Panc1 (cell line): ENCODE measurements around the gene MXRA8. TPM values are rescaled to one million over a fixed set of nuclear protein-coding genes. Genes with fewer than 3 reads are reported as not detected.

Experiments used
- ATAC-seq: fragments of 200-7000 bp; cut with Tn5 transposase; 2 replicates; pipeline ENCODE4 v1.9.1; 2020; ENCODE audit warnings: mild to moderate bottlenecking, moderate library complexity
- BruUV-seq: library from RNA; stranded (reverse); fragments of 400-500 nt; replicated peaks from 2 replicates; lab custom pipeline; 2021; lab: Mats Ljungman, UMichigan
- CTCF ChIA-PET: fragments of 300-600 bp; sonication (Branson Sonifier 250); formaldehyde crosslinking; loops from one replicate; lab custom pipeline; 2022; ENCODE audit warnings: antibody characterized with exemption; lab: Charles Lee
- POLR2A ChIA-PET: fragments of 300-600 bp; sonication (Branson Sonifier 250); formaldehyde crosslinking; loops from one replicate; lab custom pipeline; 2022; ENCODE audit warnings: antibody characterized with exemption; lab: Charles Lee
- DNase-seq: peaks from one replicate; pipeline ENCODE4 v3.0.0-alpha.2; 2010; ENCODE audit warnings: low read depth, low spot score
- H3K27ac ChIP-seq: 2 replicates; pipeline ENCODE4 v1.5.1; 2011; ENCODE audit warnings: mild to moderate bottlenecking, low read length, inconsistent platforms
- H3K27me3 ChIP-seq: fragments of 200-500 bp; sonication (Bioruptor generic); 2 replicates; pipeline ENCODE4 v1.6.0; 2014; ENCODE audit warnings: low read length, inconsistent platforms; ENCODE audit not compliant: control insufficient read depth, insufficient read depth
- H3K36me3 ChIP-seq: fragments of 200-500 bp; sonication (Bioruptor generic); 2 replicates; pipeline ENCODE4 v1.5.1; 2014; ENCODE audit warnings: inconsistent platforms, mild to moderate bottlenecking, low read length, moderate library complexity; ENCODE audit not compliant: control insufficient read depth, insufficient read depth
- H3K4me1 ChIP-seq: 2 replicates; pipeline ENCODE4 v1.5.1; 2011; ENCODE audit warnings: inconsistent platforms, mild to moderate bottlenecking, low read length, moderate library complexity; ENCODE audit not compliant: control insufficient read depth, insufficient read depth
- H3K4me3 ChIP-seq, 2 experiments: 2 replicates each; pipeline ENCODE4 v1.5.1; 2011 to 2012; ENCODE audit warnings: low read depth in 2 of 2, low read length in 2 of 2, mild to moderate bottlenecking in 2 of 2, inconsistent platforms in 1 of 2, moderate library complexity in 1 of 2
- H3K9me3 ChIP-seq: fragments of 200-500 bp; sonication (Bioruptor generic); 2 replicates; pipeline ENCODE4 v1.5.1; 2014; ENCODE audit warnings: low read depth, mild to moderate bottlenecking, inconsistent platforms, low read length, moderate library complexity; ENCODE audit not compliant: control insufficient read depth, insufficient read depth
- CTCF ChIP-seq: fragments of 450-650 bp; IDR thresholded peaks from 2 replicates; pipeline ENCODE4 v1.5.1; 2017; ENCODE audit warnings: mild to moderate bottlenecking
- POLR2AphosphoS5 ChIP-seq: IDR thresholded peaks from 2 replicates; pipeline ENCODE4 v1.6.1; 2012; ENCODE audit warnings: mild to moderate bottlenecking, low read depth, low read length, moderate library complexity
- REST ChIP-seq, 2 experiments: IDR thresholded peaks; 2 replicates each; pipeline ENCODE4 v1.6.1; 2011 to 2012; ENCODE audit warnings: low read depth in 2 of 2, control low read depth in 1 of 2, low read length in 1 of 2, mild to moderate bottlenecking in 1 of 2, moderate library complexity in 1 of 2; ENCODE audit not compliant: insufficient read depth in 1 of 2
- SIN3A ChIP-seq: IDR thresholded peaks from 2 replicates; pipeline ENCODE4 v1.6.1; 2012; ENCODE audit warnings: low read depth, mild to moderate bottlenecking, low read length, moderate library complexity, borderline replicate concordance; ENCODE audit not compliant: insufficient read depth
- TCF7L2 ChIP-seq: IDR thresholded peaks from 2 replicates; pipeline ENCODE4 v1.6.1; 2011; ENCODE audit warnings: mild to moderate bottlenecking, low read depth, low read length, inconsistent platforms
- in situ Hi-C: cut with HindIII; loops from 2 replicates; pipeline ENCODE4 v1.10.0; 2016; ENCODE audit warnings: low sequenced_read_pairs, low pct_unique_long_range_greater_than_20kb
- intact Hi-C: fragments of 100-400 bp; cut with micrococcal nuclease; formaldehyde crosslinking; loops from one replicate; pipeline ENCODE4 v1.10.0; 2022; ENCODE audit not compliant: unreplicated experiment
- total RNA-seq: library from RNA; stranded (reverse); gene quantifications from one replicate; pipeline ENCODE4 v1.2.1, GENCODE V29; 2021; ENCODE audit not compliant: unreplicated experiment

Gene MXRA8
- total RNA-seq, 1 experiment from 2014 or later = 96.0 TPM

GRCh38 chr1:1327291-1327690, 31.1 kb downstream of the MXRA8 start:
- ChIA-PET CTCF (no interaction called here), POLR2A (no interaction called here)
- TF ChIP-seq POLR2AphosphoS5 (no peak), CTCF (no peak), TCF7L2 (no peak), REST (IDR thresholded peaks at IDR 0.05; ENCODE audit: insufficient read depth in 1 of 2, low read depth in 2 of 2, low read length in 1 of 2) (no peak)
- Histone ChIP-seq H3K4me1 (peaks cover 15% of the 10 kb centered on the region), H3K9me3 (no peaks in the 10 kb centered on the region), H3K4me3 (no peak overlapping the region), H3K27ac (no peak overlapping the region), H3K36me3 (no peaks in the 10 kb centered on the region; the same call in 1 of the 2 replicates), H3K27me3 (no peaks in the 10 kb centered on the region)
- no peak for ATAC-seq
- no peak for DNase-seq
- BruUV-seq = TSS peak; percentile 71
- intact Hi-C loops (no loop called here), in situ Hi-C loops (no loop called here)

- intact Hi-C loops (no loop called here), in situ Hi-C loops (no loop called here)
- ChIA-PET CTCF (no interaction called here), POLR2A (no interaction called here)
- TF ChIP-seq POLR2AphosphoS5 = no peak
- DNase-seq = no peak
- Histone ChIP-seq H3K27ac (peak overlapping the region; percentile 91; the same call in 1 of the 2 replicates), H3K27me3 (no peaks in the 10 kb centered on the region), H3K4me3 (peak overlapping the region; percentile 83 to 87), H3K9me3 (no peaks in the 10 kb centered on the region), H3K4me1 (peaks cover 25% of the 10 kb centered on the region), H3K36me3 (no peaks in the 10 kb centered on the region; the same call in none of the 2 replicates)
- no TSS peak for BruUV-seq
- ATAC-seq = no peak
These were observed 32.2 kb downstream of the MXRA8 start for GRCh38 chr1:1326075-1326605.

- Histone ChIP-seq H3K27me3 (no peaks in the 10 kb centered on the region), H3K27ac (peak overlapping the region; percentile 91), H3K36me3 (no peaks in the 10 kb centered on the region; the same call in none of the 2 replicates), H3K4me1 (peaks cover 31% of the 10 kb centered on the region), H3K4me3 (peak overlapping the region; percentile 83 to 87), H3K9me3 (no peaks in the 10 kb centered on the region)
- TF ChIP-seq REST (IDR thresholded peaks at IDR 0.05; ENCODE audit: insufficient read depth in 1 of 2, low read depth in 2 of 2, low read length in 1 of 2) = no peak
- no peak for TF ChIP-seq SIN3A
- no peak for TF ChIP-seq POLR2AphosphoS5
- TF ChIP-seq TCF7L2 = no peak
- no peak for TF ChIP-seq CTCF
- in situ Hi-C loops (no loop called here), intact Hi-C loops (no loop called here)
- CTCF ChIA-PET = interaction anchor here (1.2 kb wide), 1 partner anchor 116 kb away, joined by 3 read pairs; no protein-coding TSS in a partner anchor
- POLR2A ChIA-PET = no interaction called here
- DNase-seq (no peak), ATAC-seq (no peak)
- BruUV-seq = no TSS peak
These were observed 32.9 kb downstream of the MXRA8 start for GRCh38 chr1:1325288-1326074.
